Body of pancreas (tissue), 4 donors: ENCODE results near the gene LPP. TPM values are rescaled to one million over a fixed set of nuclear protein-coding genes. Genes with fewer than 3 reads are reported as not detected.

Source experiments
- ATAC-seq: fragments of 150-250 bp; one replicate; pipeline ENCODE4 v1.9.1; 2016
- DNase-seq, 4 donors: peaks; one replicate each; pipeline ENCODE4 v3.0.0-alpha.2; 2019
- H3K27ac ChIP-seq, 4 donors: fragments of 200-600 bp; sonication (generic); 1 replicate in 3 of 4; 2 replicates in 1 of 4; pipeline versions ENCODE4 v1.5.1 to v1.6.1; 2016 to 2019; ENCODE audit warnings: mild to moderate bottlenecking in 1 of 4, mixed read lengths in 1 of 4, moderate library complexity in 1 of 4
- H3K27me3 ChIP-seq, 2 donors: fragments of 200-600 bp; sonication (generic); one replicate each; pipeline ENCODE4 v1.6.0; 2016; ENCODE audit warnings: mild to moderate bottlenecking in 1 of 2
- H3K36me3 ChIP-seq, 2 donors: fragments of 200-600 bp; sonication (generic); replicated peaks in 1 of 2; 2 replicates each; pipeline ENCODE4 v1.5.1; 2016; ENCODE audit warnings: low read depth in 2 of 2; ENCODE audit not compliant: insufficient read depth in 1 of 2
- H3K4me1 ChIP-seq: fragments of 200-600 bp; sonication (generic); one replicate; pipeline ENCODE4 v1.6.0; 2016
- H3K4me3 ChIP-seq, 2 donors: fragments of 200-600 bp; sonication (generic); 1 replicate in 1 of 2; 2 replicates in 1 of 2; pipeline ENCODE4 v1.5.1; 2016 to 2019
- H3K9me3 ChIP-seq, 3 donors: fragments of 200-600 bp; sonication (generic); 1 replicate in 2 of 3; 2 replicates in 1 of 3; pipeline ENCODE4 v1.5.1; 2016
- CTCF ChIP-seq, 7 experiments: fragments of 450-650 bp in 4 of 7; fragments of 200-600 bp in 3 of 7; sonication (generic) in 3 of 7; IDR thresholded peaks; one replicate each; pipeline ENCODE4 v1.5.1; 2016 to 2019; ENCODE audit warnings: antibody characterized with exemption in 7 of 7
- POLR2A ChIP-seq, 3 donors: fragments of 450-650 bp; IDR thresholded peaks; one replicate each; pipeline ENCODE4 v1.6.1; 2016; ENCODE audit warnings: antibody characterized with exemption in 3 of 3, mild to moderate bottlenecking in 2 of 3
- WGBS, 2 donors: methylation state at CpG; one replicate each; pipeline ENCODE4 v1.1.5; 2017; 5-methylcytosine and 5-hydroxymethylcytosine counted together
- intact Hi-C: fragments of 100-400 bp; cut with DNase I; formaldehyde crosslinking; loops from one replicate; pipeline ENCODE4 v1.15.1; 2023
- total RNA-seq, 2 donors: library from RNA; depleted of rRNA; stranded (reverse); fragments of >200 nt; gene quantifications; one replicate each; pipeline ENCODE4 v1.1.0, GENCODE V29; 2016

The LPP gene
- total RNA-seq, 2 donors from 2014 or later, result 60.6 to 65.1 TPM

DNA sequence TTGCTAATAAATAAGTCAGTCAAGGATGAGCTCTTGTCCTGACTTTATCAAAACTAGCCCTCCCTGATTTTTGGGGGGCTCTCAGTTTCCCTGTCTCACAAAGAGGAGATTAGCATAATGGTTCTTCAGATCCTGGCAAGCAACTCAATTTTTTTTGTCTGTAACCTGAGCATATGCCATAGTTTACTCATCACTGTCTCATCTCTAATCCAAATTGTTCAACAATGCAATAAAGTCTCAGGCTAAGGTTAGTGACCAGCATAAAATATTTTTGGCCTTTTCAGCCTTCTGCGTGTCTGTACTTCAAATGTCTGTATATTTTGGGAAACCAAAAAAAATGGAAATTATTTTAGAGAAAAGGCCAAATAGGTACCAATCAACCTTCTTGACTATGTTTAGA, 552.2 kb downstream of the LPP start:
- DNase-seq, result no peak
- ATAC-seq, result no peak
- no peaks in the 10 kb centered on the region for H3K9me3 ChIP-seq
- H3K27me3 ChIP-seq, result no peaks in the 10 kb centered on the region
- intact Hi-C loops, result no loop called here
- no peak overlapping the region for H3K27ac ChIP-seq
- TF ChIP-seq CTCF (IDR thresholded peaks at IDR 0.05) (no peak), POLR2A (IDR thresholded peaks at IDR 0.05) (no peak)
- no peaks in the 10 kb centered on the region for H3K4me1 ChIP-seq
- no peak overlapping the region for H3K4me3 ChIP-seq
- no peaks in the 10 kb centered on the region for H3K36me3 ChIP-seq
- WGBS, 2 donors, result 98 to 100% methylated on average over 1 of the region's 1 CpG

GRCh38 chr3:188706599-188706998, 552.6 kb downstream of the LPP start:
- Histone ChIP-seq H3K4me1 (no peaks in the 10 kb centered on the region), H3K36me3 (no peaks in the 10 kb centered on the region), H3K27me3 (no peaks in the 10 kb centered on the region), H3K9me3 (no peaks in the 10 kb centered on the region), H3K27ac (no peak overlapping the region), H3K4me3 (no peak overlapping the region)
- WGBS, 2 donors, result 55 to 61% methylated on average over 1 of the region's 1 CpG
- DNase-seq (no peak), ATAC-seq (no peak)
- no peak for TF ChIP-seq POLR2A (IDR thresholded peaks at IDR 0.05)
- TF ChIP-seq CTCF (IDR thresholded peaks at IDR 0.05), result no peak
- intact Hi-C loops, result no loop called here

DNA sequence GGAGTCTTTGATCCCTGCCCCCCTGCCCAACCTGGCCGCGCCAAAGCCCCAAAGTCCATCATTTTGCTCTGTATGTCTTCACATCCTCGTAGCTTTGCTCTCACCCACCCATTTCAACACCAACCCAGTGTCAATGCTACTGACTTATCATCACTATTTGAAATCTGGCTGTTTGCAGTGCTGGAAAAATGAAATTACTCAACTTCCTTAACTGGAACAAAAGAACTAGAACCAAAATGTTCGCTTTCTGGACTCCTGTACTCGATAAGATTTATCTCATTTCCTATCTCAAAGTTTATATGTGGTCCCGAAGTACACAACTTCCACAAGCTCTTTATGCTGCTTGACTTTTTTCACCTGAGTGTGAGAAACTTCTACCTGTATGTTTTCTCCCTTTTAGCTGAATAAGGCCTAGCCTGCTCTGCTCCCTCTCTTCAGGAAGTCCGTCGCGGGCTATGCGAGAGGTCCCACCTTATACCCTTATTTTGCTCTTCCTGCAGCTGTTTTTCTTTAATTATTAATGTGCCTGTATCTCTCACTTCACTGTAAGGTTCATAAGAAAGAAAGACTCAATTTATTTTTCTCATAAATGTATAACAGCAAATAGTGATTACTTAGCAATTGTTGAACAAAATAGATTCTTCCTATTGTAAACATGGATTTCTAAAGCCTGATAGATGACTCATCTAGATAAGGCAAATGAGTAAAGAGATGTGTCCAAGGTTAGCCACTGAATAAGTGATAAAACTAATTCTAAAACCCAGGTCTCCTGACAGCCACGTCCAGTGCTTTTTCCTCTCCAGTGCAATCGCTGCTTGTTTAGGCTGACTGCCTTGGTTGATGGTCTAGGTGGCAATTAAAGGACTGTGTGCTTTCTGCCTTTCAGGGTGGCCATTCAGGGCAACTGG, 553.7 kb downstream of the LPP start:
- Histone ChIP-seq H3K27ac (no peak overlapping the region), H3K4me1 (no peaks in the 10 kb centered on the region), H3K27me3 (no peaks in the 10 kb centered on the region), H3K36me3 (no peaks in the 10 kb centered on the region), H3K9me3 (no peaks in the 10 kb centered on the region), H3K4me3 (no peak overlapping the region)
- no peak for DNase-seq
- no peak for TF ChIP-seq POLR2A (IDR thresholded peaks at IDR 0.05)
- TF ChIP-seq CTCF (IDR thresholded peaks at IDR 0.05), result no peak
- WGBS, 2 donors, result 82 to 91% methylated on average over 12 of the region's 12 CpGs
- ATAC-seq, result no peak
- intact Hi-C loops, result no loop called here

- Histone ChIP-seq H3K4me1 (no peaks in the 10 kb centered on the region), H3K9me3 (no peaks in the 10 kb centered on the region), H3K27me3 (no peaks in the 10 kb centered on the region), H3K4me3 (no peak overlapping the region), H3K27ac (no peak overlapping the region), H3K36me3 (no peaks in the 10 kb centered on the region)
- intact Hi-C loops, result no loop called here
- DNase-seq, result no peak
- TF ChIP-seq POLR2A (IDR thresholded peaks at IDR 0.05) (no peak), CTCF (IDR thresholded peaks at IDR 0.05) (no peak)
- no peak for ATAC-seq
- WGBS, 2 donors, result 76 to 79% methylated on average over 3 of the region's 3 CpGs
Measured at GRCh38 chr3:188711881-188712247, 557.9 kb downstream of the LPP start.
